Ureter (tissue), 1 donor: ENCODE results near the gene ASAP2. TPM values are rescaled to one million over a fixed set of nuclear protein-coding genes. Genes with fewer than 3 reads are reported as not detected.

Experiments used
- DNase-seq: peaks from one replicate; pipeline ENCODE4 v3.0.0-alpha.2; 2020; ENCODE audit warnings: low spot score
- total RNA-seq: library from RNA; stranded (reverse); gene quantifications from one replicate; pipeline ENCODE4 v1.2.4, GENCODE V29; 2023
- donor health status: DM: yes; HTN: yes; CAD: no.

Gene ASAP2
- total RNA-seq, 1 donor from 2014 or later: 42.1 TPM

DNA sequence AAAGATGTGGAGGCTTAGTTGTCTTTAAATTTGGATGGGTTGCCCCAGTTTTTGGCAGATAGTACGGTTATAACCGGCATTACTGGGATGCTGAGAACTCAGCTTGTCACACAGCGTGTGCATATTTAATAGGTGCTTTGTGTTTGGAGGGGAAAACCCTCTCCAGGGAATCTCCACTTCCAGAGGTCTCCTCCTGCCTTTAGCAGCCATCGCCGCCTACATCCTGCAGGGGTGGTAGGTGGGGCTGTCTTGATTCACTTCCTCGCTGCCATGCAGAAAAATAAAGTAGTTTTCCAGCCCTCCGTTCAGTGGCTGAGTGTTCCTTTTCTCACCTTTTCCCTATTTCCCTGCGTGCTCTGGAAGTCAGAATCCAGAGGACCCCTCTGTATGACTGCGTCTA is 140.3 kb downstream of the ASAP2 start:
- DNase-seq: no peak

DNA sequence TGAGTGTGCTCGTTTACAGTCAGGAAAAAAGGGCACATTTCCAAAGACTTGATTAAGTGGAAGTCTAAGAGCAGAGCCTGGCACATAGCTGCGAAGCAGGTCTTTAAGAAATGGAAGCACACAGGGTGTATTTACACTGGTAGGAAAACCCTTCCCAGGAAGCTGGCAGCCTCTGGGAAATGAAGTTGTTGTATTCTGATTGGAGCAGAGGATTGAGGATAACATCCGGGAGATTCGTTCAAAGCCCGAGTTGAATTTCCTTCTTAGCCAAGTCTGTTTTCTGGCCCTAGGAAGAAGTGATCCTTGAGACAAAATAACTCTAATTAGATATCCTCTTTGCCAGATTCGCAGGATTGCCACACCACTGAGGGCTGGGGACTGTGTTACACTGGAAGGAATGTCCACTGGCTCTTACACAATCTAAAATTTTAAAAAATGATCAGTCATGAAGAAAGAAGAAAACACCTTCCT is 140.8 kb downstream of the ASAP2 start:
- peak; percentile 55 for DNase-seq

DNA sequence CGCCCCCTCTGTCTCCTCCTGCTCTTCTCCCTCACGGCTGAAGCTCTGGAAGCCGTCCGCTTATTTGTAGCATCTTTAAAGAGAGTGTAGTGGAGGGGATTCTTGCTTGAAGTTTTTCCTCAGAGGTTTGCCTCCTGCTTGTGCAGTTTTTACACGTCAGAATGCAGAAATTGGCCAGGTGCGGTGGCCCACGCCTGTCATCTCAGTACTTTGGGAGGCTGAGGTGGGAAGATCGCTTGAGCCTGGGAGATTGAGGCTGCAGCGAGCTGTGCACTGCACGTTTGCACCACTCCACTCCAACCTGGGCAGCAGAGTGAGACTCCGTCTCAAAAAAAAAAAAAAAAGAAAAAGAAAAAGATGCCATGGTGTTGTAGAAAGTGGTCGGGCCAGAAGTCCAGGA is 147.7 kb downstream of the ASAP2 start:
- DNase-seq: no peak

DNA sequence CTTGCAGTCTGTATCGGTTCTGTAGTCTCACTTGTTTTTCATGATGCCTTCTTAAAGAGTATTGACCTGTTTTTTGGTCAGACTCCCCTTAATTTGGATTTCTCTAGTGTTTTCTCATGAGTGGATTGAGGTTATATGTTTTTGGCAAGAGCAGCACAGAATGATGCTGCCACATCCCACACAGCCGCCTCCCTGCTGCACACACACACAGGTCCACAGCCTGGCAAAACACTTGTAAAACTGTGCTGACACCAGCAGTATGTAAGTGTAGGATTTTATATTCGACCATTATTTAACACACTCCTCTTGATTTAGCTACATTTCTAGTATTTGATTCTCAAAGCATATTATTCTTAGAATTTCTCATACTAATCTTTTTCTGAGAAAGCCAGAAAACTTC is 148.7 kb downstream of the ASAP2 start:
- DNase-seq: no peak

DNA sequence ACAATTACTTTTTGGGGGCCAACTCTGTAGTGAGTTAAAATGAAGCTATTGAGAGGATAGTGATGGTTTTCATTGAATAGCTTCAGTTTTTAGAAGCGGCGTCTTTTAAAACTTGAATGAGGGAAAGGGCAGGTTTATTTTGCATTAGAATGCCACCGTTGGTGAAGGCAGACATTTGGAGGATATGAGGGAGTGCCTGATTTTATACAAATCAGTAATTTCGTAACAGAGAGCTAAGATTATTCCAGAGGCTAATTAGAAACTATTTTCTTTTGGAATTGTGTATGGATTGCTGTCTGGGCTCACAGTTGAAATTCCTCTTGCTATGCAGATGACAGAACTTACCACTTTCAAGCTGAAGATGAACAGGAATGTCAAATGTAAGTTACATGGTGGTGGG is 149.1 kb downstream of the ASAP2 start:
- DNase-seq: no peak

DNA sequence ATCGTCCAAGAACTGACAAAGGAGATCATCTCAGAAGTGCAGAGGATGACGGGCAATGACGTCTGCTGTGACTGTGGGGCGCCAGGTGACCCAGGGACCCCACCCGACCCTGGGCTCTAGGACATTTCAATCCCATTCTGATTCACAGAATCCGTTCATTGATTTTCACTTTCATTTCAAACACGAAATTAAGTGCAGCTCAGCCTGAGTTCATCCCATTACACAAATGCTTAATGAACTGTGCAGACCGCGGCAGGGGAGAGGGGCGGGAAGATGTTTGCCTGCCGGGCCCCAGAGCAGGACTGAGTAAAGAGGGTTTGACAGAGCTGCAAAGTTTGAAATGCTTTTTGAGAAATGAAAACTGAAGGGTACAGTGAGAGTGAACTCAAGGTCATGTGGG is 149.6 kb downstream of the ASAP2 start:
- no peak for DNase-seq

DNA sequence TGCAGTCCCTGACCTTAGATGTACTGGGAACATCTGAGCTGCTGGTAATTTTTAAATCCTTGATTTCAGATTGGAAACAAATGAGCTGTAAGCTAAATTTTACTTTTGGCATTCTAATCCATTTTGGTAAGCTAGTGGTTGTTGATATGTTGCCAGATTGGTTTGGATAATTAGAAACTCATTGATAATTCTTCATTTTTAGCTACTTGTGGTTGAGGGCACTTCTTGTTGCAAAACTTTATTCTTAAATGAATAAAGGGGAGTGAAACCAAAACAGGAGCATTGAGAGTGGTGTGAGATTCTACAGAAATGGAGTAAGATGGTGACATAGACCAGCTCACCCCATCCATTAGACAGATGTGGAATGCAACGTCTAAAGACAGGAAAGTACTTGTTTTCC is 152.2 kb downstream of the ASAP2 start:
- no peak for DNase-seq

DNA sequence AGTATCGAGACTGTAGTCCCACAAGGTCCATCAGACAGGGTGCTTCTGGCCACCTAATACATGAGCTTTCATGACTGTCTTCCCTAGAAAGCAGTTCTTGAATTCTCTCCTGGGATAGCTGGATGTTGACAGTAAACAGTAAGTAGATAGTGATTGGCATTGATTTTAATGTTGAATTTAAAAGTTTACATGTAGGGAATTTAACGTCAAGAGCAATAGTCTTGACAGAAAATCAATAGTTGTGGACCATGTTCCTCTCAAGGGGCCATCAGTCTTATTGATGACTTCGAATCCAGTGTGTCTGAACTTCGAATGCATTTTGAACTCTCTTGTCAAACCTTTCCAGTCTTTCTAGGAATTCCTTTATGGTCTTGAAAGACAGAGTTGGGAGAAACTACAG is 152.9 kb downstream of the ASAP2 start:
- DNase-seq: no peak

DNA sequence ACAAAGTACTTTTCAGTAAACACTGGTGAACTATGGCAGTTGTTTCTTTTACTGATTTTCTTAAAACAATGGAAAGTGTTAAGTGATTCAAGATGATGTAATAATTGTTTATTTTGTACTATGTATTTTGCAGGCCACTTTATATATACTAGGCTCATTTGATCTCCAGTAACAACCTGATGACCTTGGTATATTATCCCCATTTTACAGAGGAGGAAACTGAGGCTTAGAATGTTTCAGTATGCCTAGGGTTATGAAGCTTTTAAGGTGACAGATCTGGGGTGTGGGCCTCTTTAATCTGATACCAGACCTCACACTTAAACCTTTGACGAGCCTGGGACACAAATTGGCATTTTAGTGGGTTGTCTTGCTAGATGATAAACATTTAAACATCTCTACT is 153.5 kb downstream of the ASAP2 start:
- DNase-seq: no peak

DNA sequence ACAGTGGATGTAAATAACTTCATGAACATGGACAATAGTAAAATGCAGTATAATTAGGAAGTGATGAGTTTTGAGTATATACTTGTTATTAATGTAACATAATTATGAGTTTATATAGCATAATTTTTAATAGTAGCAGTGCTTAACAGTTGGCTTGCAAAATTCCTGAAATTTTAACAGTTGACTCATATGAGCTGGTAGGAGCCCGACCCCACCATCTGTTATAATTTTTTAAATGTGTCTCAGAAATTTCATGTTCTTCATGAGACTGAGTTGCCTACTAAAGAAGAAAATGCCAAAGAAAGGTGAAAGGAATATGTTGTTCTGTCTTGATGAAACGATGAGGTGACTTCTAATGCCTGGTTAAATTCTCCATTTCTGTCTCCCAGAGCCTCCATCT is 154.1 kb downstream of the ASAP2 start:
- DNase-seq: no peak

DNA sequence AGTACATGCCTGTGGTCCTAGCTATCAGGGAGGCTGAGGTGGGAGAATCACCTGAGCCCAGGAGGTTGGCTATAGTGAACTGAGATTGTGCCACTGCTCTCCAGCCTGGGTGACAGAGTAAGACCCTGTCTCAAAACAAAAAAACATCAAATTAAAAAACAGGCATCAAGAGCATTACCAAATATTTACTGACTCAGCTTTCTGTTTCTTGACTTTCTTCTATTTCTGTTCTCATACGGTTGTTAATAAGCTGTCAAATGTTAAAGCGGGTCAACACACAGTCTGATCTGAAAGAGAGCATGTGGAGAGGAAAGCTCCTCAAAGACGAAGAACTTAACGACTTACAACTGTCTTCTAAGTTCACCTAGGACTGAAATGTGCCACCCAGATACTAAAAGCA is 157.8 kb downstream of the ASAP2 start:
- no peak for DNase-seq

DNA sequence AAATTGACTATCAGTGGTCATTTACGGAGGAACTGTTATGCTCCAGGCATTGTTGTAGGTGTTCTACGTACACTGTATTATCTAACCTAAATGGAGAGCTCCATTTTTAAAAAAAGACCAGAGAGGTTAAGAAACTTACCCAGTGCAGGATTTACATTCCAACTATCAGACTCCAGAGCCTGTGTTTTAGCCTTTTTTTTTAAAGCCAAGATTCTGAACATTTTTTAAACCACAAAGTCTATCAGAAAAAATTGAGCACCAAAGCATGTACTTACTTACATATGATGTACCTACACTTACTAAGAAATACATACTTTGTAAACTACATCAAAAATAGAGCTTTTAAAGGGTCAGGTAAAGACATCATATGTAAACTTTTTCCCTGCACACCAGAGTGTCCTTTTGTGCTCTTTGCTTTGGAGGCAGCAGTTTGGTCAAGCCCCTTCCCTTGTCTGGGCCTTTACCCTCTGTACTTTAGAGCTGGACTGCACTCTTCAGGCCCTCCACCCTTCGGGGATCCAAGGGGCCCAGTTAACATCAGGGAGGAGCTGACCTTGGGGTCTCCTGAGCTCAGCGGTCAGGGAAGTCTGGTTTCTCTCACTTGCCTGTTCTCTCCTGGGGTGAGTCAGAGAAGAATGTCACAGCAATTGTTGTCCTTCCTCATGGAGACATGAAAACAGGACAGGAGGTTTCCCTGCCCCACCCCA is 158.3 kb downstream of the ASAP2 start:
- no peak for DNase-seq

DNA sequence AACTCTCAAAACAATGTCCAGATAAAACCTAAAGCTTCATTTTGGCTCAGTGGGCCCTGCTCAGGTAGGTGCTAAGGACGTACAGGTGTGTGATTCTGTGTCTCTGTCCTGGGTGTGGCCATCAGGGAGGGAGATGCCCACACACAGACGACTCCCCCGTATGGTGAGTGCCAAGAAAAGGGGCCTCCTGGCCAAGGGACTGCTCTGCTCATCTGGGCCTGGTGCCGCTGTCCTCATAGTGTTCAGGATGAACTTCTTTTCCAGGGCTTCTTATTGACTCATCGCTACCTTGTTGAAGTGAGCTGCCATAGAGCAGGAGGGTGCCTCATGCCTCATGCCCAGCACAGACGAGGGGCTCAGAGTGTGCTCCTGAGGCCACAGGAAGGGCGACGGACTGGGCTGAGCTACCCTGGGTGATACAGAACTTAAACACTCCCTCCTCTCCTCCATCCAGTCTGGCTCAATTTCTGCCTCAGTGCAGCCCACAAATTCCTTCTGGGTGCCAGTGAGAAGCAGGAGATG is 158.9 kb downstream of the ASAP2 start:
- DNase-seq: no peak

DNA sequence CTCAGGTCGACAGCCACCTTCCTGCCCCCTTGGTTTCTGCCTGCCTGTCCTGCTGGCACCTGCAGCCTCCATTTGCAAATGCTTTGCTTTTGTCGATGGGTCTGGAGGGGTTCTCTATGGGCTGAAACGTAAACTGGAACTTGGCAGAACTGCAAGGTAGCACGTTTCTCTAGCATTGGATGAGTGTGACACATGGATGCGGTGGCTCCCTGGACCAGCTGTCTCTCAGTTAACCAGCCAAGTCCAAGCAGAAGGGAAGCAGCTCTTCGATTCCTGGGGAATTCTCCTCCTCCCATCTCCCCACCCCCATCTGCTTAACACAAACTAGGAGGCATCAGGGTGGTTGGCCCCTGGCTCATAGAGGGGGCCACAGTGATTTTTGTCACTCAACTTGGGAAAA is 159.4 kb downstream of the ASAP2 start:
- DNase-seq: no peak

DNA sequence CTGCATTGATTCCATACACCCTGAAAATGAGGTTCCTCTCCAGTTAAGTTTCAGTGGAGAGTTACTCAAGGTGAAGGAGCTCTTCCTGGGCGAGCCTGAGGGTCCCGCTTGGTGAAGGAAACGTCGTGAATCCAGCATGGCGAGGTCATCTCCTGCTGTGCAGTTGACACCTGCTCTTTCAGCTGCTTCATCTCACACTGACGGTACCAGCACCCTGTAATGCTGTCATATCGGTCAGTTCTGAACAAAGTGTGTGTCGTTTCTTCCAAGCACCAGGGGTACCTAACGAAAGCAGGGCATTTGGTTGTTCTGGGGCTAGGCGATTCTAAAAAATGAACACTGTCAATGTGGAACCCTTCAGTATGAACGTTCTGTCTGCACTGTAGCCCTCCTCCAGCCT is 164.1 kb downstream of the ASAP2 start:
- no peak for DNase-seq

DNA sequence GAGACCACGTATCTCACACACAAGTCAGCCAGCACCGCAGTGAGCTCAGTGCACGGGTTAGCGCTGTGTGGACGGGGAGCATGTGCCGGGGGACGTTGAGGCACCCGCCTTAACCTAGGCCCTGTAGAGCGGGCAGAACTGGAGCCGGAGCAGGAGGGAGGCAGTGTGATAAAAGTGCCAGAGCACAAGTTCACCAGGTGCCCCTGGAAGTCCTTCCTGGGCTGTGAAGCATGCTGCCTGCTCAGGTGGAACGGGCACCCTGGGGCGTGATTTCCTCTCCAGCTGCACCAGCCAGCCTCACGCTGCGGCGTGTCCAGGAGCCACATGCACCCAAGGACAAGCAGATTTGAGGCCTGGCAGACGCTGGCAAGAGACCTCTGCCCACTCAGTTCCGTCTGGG is 166.4 kb downstream of the ASAP2 start:
- peak; percentile 58 for DNase-seq

DNA sequence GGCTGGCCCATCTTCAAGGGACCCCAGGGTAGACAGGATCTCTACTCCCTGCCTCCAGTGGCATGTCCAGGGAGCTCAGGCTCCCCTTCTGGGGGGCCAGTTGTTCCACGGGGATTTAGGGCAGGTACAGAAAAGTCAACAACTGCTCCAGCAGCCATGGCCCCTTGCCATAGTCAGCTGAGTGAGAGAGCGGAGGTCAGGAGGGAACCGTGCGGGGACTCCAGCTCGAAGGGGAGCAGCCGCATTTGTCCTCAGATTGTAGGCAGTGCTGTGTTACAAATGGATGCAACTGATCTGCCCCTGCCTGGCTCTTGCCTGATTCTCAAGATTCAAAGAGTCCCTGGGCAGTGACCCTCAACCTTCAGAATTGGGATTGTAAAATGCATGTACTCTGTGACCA is 166.9 kb downstream of the ASAP2 start:
- DNase-seq: no peak

DNA sequence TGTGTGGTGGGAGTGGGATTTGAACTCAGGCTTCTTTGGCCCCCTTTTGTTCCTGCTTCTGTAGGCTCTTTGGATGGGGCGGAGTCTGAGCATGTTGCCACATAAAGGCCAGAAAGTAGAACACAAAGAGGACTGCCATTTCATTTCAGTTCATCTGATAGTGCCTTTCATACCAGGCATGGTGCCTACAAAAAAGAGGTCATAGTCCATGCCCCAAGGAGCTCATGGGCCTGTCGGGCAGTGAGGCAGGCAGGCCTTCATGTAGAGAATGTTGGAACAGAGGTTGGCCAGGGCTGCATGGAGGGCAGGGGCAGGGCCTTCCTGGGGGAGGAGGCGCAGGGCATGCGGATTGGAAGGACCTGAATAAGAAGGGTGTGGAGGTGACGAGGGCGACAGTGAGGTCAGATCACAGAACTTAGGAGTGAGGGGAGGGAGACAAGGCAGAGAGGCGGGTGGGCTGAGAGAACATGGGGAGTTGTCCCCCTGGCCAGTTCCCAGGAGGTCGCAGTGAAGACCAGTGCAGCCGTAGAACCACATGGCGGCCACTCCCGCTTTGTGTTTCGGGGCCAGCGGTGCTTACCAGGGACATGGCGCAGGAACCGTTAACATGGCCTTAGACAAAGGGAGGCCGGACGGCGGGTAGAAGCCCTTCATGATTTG is 167.6 kb downstream of the ASAP2 start:
- no peak for DNase-seq

DNA sequence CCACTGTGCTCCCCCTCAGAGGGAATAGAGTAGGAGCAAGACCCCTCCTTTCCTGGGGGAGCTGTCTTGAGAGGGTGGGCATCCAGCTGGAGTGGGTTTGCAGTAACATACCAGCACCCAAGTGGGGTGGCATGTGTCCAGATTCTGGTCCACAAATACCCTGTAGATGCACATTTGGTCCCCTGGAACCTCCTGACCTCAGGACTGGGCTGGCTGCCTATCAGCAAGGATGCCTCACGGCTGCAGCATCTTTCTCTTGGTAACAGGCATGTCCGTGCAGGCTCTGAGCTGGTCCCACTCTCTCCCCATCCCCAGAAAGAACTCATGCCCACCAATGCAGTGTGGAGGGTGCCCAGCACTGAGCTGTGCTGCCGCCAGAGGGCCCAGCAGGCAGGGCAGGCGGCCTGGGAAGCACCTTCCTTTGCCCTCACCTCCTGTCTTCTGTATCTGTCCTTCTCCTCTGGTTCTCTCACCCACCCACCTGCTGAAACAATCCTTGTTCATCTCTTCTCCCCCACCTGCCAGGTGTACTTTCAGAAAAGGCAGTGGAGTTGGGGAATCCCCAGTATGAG is 169.3 kb downstream of the ASAP2 start:
- no peak for DNase-seq

DNA sequence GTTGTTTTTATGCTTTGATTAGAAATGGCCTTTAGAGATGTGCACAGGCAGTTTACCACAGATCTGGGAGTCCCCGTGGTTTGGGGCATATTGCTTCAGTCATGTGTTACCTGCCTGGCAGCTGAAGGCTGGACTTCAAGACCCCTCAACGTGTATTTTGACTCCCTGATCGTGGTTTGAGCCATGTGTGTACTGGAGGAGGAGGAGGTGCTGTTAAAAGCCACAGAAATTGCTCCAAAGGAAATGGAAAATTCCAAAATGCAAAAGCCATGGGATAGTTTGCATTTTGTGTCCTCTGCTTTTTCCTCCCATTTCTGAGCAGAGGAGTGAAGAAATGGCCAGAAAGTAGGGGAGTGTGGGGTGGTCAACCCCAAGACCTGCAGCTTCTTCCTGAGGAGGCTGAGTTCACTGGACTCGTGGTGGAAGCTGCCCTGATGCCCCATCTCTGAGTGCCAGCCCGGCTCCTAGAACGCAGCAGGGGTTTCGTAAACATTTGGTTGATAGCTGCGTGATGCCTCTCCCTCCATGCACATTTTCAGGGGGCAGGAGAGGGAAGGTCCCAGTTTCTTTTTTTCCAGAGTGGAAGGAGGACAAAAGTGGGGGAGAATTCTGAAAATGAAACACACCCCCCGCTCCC is 171.0 kb downstream of the ASAP2 start:
- no peak for DNase-seq

DNA sequence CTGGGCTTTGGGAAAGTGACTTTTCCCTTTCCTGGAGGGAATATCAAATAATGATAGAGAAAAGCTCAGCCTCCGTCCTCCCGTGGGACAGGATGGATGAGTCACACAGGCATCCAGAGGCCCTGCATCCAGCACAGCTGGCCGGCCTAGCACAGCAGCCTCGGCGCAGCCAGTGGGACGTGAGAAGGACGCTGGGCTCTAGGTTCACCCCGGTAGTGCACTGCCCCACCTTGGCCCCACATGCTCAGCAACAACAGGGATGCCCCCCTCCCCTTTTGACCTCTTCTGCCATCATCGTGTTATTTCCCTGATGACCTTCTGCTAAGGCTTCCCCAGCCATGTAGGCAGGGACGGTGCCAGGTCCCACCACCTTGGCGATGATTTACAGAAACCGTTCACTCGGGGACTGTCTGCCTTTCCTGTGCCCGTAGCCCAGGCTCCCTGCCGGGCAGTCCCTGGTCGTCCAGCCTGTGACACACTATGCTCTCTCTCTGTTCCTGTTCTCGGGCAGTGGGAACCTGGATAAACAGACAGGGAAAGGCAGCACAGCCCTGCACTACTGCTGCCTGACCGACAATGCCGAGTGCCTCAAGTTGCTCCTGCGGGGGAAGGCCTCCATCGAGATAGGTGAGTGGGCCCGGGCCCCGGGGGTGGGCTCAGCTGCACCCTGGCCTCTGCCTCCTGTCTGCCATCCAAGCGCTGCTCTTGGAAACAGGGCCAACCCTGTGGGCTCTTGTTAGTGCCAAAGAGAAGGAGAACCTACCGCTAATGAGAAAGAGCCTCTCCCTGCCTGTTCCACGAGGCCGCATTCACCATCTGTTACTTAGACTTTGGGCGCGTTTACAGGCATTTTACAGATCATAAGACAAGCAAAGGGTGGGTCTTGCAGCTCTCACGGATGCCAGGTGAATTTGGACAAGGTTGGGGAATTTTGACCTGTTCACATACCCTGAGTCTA is 172.1 kb downstream of the ASAP2 start:
- DNase-seq: no peak

DNA sequence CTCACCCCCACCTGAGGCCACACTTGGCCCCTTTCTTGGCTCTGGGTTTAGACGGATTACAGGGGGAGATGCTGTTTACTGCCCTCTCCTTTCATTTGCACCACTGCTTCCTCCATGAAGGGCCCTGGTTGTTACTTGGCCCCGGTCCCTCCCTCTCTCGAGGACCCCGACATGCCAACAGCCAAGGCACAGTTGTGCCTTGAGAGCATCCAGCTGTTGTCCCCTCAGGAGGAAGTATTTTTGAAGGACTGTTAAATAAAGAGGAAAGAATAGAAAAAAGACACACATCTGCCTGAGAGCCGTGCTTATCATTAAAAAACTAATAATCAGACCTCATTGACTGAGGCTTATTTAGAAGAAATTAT is 172.8 kb downstream of the ASAP2 start:
- no peak for DNase-seq
